ENCODE results near the gene NUP93. TPM values are rescaled to one million over a fixed set of nuclear protein-coding genes. Genes with fewer than 3 reads are reported as not detected.
"Not testable (repeated sequence)": the region's sequence is repeated elsewhere in the genome, so short reads cannot be mapped to it uniquely, and the experiment has no call there.

Gene NUP93
- polyA plus RNA-seq, 2 of the 4 experiments (the other 2 are of a cell fraction) = 87.3 to 91.4 TPM

DNA sequence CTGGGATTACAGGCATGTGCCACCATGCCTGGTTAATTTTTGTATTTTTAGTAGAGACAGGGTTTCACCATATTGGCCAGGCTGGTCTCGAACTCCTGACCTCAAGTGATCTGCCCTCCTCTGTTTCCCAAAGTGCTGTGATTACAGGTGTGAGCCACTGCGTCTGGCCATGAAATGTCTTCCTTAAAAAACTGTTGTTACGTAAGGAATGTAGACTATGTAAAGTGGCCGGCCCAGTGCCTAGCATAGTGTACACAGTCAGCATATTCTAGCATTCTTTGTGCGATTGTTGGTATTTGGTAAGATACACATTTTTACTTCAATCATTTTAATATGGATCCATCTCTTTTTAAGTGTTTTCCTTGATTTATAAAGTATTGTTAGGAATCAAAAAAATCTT lies 81.7 kb downstream of the NUP93 start:
- ATAC-seq; FAIRE-seq; H3K4me3 ChIP-seq; DNase-seq (ENCODE audit: low read depth in 1 of 2, low spot score in 1 of 2); H3K9me3 ChIP-seq; POLR2A ChIA-PET: not testable (repeated sequence)
- peaks cover 82% of the 10 kb centered on the region for H3K4me1 ChIP-seq
- peak; percentile 50 for TF ChIP-seq MAFK (IDR thresholded peaks at IDR 0.05; ENCODE audit: partially characterized antibody)
- peak overlapping the region; percentile 86 to 87 for H3K27ac ChIP-seq
- 85% methylated on average over 5 of the region's 5 CpGs for WGBS (ENCODE audit: missing lambda C conversion rate)
- H3K4me2 ChIP-seq = peak overlapping the region; percentile 83; the same call in 2 of the 3 replicates
- CTCF ChIA-PET = interaction anchor here (0.6 to 1.8 kb wide), 3 partner anchors 18 to 1280 kb away, joined by 3 to 6 read pairs (median 4); no protein-coding TSS in a partner anchor

DNA sequence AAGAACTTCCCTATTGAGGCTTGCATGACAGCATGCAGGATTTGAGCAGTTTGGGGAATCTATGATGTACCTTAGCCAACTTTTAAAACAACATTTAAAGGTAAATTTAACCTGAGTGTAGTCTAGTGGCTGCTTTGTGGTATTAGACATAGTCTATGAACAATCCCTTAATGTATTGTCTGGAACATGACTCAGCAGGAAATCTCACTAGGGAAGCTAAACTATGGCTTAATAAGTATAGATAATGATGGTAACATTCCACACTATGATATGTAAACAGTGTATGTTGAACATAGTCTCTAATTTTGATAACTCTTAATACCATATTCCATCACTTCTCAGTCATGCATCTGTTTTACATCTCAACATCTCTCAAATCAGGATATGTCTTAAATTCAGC lies 83.0 kb downstream of the NUP93 start:
- H3K9me3 ChIP-seq = no peaks in the 10 kb centered on the region
- DNase-seq (ENCODE audit: low read depth in 1 of 2, low spot score in 1 of 2) = peak; percentile 25 to 46
- ChIA-PET POLR2A (interaction anchor here (2.1 kb wide), 1 partner anchor 119 kb away, joined by 6 read pairs; no protein-coding TSS in a partner anchor), CTCF (interaction anchor here (1.0 to 1.8 kb wide), 2 partner anchors 17 to 20 kb away, joined by 4 to 6 read pairs; no protein-coding TSS in a partner anchor)
- TF ChIP-seq RAD21 (conservative IDR thresholded peaks at IDR 0.05 in 1 of 2, IDR thresholded peaks at IDR 0.05 in 1 of 2) (no peak), CHD4 (IDR thresholded peaks at IDR 0.05; ENCODE audit: borderline replicate concordance) (no peak), MAFK (IDR thresholded peaks at IDR 0.05; ENCODE audit: partially characterized antibody) (peak; percentile 99), NFE2L2 (conservative IDR thresholded peaks at IDR 0.05; ENCODE audit: low read length) (peak; percentile 97), HEYL (CRISPR knock-in tag; IDR thresholded peaks at IDR 0.05) (no peak), SREBF2 (IDR thresholded peaks at IDR 0.05) (no peak), EHF (CRISPR knock-in tag; IDR thresholded peaks at IDR 0.05) (no peak), HOXB13 (CRISPR knock-in tag; IDR thresholded peaks at IDR 0.05; ENCODE audit: low read depth) (no peak; the same call in 1 of the 2 replicates), FOSL2 (IDR thresholded peaks at IDR 0.05) (no peak), FOSL2 (CRISPR knock-in tag; IDR thresholded peaks at IDR 0.05) (0 out of 2 replicates have a peak, but pooled peaks have one; percentile 46), MAZ (IDR thresholded peaks at IDR 0.05; ENCODE audit: borderline replicate concordance, low read depth, low read length) (no peak), CEBPB (IDR thresholded peaks at IDR 0.05) (peak in 1 of 2 experiments; percentile 15; a peak in 1 of 4 replicates), ZNF302 (CRISPR knock-in tag; IDR thresholded peaks at IDR 0.05) (peak; percentile 56; the same call in 1 of the 2 replicates), MYC (IDR thresholded peaks at IDR 0.05; ENCODE audit: borderline replicate concordance, low read length) (no peak), POLR2AphosphoS2 (conservative IDR thresholded peaks at IDR 0.05; ENCODE audit: low read length) (no peak), JUNB (IDR thresholded peaks at IDR 0.05) (no peak), GATA3 (IDR thresholded peaks at IDR 0.05; ENCODE audit: borderline replicate concordance) (peak; percentile 45; the same call in 1 of the 2 replicates), CBX8 (IDR thresholded peaks at IDR 0.05) (no peak), EHMT2 (IDR thresholded peaks at IDR 0.05; ENCODE audit: low read depth) (no peak), SMC3 (IDR thresholded peaks at IDR 0.05) (no peak), RNF2 (IDR thresholded peaks at IDR 0.05; ENCODE audit: borderline replicate concordance, low read depth) (no peak)
- TF ChIP-seq, protein P1, sequence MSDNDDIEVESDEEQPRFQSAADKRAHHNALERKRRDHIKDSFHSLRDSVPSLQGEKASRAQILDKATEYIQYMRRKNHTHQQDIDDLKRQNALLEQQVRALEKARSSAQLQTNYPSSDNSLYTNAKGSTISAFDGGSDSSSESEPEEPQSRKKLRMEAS (IDR thresholded peaks at IDR 0.05) = peak; percentile 49; the same call in 1 of the 2 replicates
- peak in 1 of 2 experiments; percentile 55; a peak in 3 of 6 replicates for ATAC-seq
- H3K27ac ChIP-seq = peak overlapping the region; percentile 86 to 87
- H3K4me1 ChIP-seq = peaks cover 79% of the 10 kb centered on the region
- no peak overlapping the region for H3K4me3 ChIP-seq
- peak overlapping the region; percentile 83 for H3K4me2 ChIP-seq
- FAIRE-seq = peak; percentile 95

DNA sequence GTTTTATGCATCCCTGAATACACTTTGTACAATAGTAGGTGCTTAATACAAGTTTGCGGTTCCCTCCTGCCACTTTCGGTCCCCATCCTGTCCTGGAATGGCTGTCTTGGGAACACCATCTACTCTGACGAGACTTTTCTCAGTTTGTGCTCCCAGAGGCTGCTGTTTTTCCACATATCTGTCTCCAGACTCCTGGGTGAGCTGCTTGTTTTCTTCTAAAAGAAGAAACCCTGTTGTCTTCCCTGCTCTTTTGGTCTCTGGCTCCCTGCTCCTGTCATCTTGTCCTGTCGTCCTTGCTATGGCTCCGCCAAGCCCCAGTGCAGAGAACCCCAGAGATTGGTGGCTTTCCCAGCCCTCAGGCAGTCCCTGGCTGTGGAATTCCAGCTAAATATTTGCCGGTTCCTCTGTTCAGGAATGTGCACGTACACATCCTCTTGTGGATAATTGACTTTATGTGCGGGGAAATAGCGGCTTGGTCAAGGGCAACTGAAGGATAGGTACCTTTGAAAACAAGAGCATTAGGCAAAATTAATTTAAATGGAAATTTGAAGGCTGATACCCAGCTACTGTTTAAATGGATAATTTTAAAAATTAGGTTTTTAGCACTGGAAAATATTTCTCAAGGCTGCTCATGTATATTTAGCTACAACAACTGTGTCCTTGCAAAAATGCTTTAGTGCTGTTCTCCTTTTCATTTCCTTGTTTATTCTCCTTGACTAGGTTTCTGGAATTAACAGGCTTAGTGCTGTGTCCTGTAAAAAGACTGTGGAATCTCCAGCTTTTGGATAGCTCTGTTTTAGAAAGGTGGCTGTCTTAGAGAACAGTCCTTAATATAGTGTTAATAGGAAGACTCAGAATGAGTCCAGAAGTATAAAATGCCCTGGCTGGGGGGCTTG lies 84.9 kb downstream of the NUP93 start:
- H3K4me3 ChIP-seq = peak overlapping the region; percentile 22
- peak overlapping the region; percentile 83 for H3K4me2 ChIP-seq
- H3K4me1 ChIP-seq = peaks cover 73% of the 10 kb centered on the region
- H3K9me3 ChIP-seq = no peaks in the 10 kb centered on the region
- ATAC-seq (peak; percentile 88 to 89), FAIRE-seq (peak; percentile 39), DNase-seq (ENCODE audit: low read depth in 1 of 2, low spot score in 1 of 2) (peak; percentile 67 to 68)
- CTCF ChIA-PET = interaction anchor here (1.3 to 8.0 kb wide), 5 partner anchors 10 to 136 kb away, joined by 3 to 55 read pairs (median 12); no protein-coding TSS in a partner anchor
- H3K27ac ChIP-seq = peak overlapping the region; percentile 86 to 87
- POLR2A ChIA-PET = interaction anchor here (1.2 to 1.4 kb wide), 2 partner anchors 117 to 206 kb away, joined by 3 to 5 read pairs; partner anchors contain the start of genes HERPUD1 and MT2A
- WGBS (ENCODE audit: missing lambda C conversion rate) = 23% methylated on average over 9 of the region's 9 CpGs
- TF ChIP-seq MAZ (IDR thresholded peaks at IDR 0.05; ENCODE audit: borderline replicate concordance, low read depth, low read length) (no peak), ZSCAN20 (CRISPR knock-in tag; IDR thresholded peaks at IDR 0.05) (no peak), CBX2 (IDR thresholded peaks at IDR 0.05; ENCODE audit: borderline replicate concordance, low read depth) (no peak), GATA3 (IDR thresholded peaks at IDR 0.05; ENCODE audit: borderline replicate concordance) (peak; percentile 55; the same call in 1 of the 2 replicates), SMC3 (IDR thresholded peaks at IDR 0.05) (no peak), RFX5 (IDR thresholded peaks at IDR 0.05) (no peak), FOSL2 (IDR thresholded peaks at IDR 0.05) (no peak), FOSL2 (CRISPR knock-in tag; IDR thresholded peaks at IDR 0.05) (no peak), TFCP2L1 (CRISPR knock-in tag; IDR thresholded peaks at IDR 0.05) (no peak)
- TF ChIP-seq, protein P2, sequence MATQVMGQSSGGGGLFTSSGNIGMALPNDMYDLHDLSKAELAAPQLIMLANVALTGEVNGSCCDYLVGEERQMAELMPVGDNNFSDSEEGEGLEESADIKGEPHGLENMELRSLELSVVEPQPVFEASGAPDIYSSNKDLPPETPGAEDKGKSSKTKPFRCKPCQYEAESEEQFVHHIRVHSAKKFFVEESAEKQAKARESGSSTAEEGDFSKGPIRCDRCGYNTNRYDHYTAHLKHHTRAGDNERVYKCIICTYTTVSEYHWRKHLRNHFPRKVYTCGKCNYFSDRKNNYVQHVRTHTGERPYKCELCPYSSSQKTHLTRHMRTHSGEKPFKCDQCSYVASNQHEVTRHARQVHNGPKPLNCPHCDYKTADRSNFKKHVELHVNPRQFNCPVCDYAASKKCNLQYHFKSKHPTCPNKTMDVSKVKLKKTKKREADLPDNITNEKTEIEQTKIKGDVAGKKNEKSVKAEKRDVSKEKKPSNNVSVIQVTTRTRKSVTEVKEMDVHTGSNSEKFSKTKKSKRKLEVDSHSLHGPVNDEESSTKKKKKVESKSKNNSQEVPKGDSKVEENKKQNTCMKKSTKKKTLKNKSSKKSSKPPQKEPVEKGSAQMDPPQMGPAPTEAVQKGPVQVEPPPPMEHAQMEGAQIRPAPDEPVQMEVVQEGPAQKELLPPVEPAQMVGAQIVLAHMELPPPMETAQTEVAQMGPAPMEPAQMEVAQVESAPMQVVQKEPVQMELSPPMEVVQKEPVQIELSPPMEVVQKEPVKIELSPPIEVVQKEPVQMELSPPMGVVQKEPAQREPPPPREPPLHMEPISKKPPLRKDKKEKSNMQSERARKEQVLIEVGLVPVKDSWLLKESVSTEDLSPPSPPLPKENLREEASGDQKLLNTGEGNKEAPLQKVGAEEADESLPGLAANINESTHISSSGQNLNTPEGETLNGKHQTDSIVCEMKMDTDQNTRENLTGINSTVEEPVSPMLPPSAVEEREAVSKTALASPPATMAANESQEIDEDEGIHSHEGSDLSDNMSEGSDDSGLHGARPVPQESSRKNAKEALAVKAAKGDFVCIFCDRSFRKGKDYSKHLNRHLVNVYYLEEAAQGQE (IDR thresholded peaks at IDR 0.05) = no peak
- TF ChIP-seq, protein P1 (IDR thresholded peaks at IDR 0.05) = 0 out of 2 replicates have a peak, but pooled peaks have one; percentile 50
